ENCODE data around the gene MYH10.

The MYH10 gene

DNA sequence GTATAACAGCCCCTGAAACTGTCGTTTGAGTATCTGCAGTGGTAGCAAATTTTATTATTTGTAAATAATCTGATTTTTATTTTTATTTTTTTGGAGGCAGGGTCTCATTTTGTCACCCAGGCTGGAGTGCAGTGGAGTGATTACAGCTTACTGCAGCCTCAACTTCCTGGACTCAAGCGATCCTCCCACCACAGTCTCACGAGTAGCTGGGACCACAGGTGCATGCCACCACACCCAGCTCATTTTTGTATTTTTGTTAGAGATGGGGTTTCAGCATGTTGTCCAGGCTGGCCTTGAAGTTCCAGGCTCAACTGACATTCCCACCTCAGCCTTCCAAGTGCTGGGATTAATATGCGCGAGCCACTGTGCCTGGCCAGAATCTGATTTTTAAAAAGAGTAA is 192.1 kb downstream of the MYH10 start:
- DNase-seq = no peak

DNA sequence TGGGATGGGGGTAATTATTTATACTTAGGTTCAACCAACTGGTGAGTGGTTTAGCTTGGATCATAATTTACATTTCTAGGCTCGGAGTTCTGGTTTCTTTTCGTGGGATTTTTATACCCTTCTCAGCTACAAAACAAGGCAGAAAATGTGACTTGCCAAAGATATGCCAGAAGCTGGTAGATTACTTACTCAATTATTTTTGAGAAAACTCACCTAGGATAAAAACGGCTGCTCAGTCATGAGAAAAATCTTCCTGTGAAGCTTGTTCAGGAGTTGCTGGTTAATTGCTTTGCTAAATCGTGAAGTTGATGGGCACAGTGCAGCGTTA is 193.7 kb downstream of the MYH10 start:
- DNase-seq = no peak

DNA sequence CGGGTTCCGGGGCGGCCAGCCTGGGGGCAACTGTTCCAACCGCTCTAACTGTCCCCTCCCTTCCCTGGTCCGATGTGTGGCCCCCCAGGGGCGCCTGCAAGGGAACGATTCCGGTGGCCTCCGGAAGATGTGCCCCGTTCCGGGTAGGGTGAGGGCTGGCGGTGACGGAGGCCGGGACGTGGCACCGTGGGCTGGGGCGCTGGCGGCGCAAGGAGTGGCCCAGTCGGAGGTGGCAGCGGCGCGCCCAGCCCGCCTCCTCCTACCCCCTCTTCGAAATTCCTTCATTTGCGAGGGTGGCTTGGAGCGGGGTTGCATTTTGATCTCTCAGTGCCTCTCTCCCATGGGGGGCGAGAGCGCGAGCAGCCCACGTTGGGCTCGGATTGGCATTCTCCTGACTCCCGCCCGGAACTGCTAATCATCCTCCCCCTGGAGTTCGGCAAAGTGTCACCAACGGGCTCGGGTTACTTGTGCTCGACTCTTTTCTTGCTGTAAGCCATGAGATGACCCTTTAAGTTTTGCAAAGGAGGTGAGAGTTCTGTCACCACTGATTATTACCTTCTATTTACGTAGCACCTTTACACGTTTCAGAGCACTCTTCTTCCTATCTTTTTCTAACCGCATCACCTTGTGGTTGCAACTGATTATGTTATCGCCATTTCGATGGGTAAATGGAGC is 194.2 kb downstream of the MYH10 start:
- peak; percentile 22 for DNase-seq

DNA sequence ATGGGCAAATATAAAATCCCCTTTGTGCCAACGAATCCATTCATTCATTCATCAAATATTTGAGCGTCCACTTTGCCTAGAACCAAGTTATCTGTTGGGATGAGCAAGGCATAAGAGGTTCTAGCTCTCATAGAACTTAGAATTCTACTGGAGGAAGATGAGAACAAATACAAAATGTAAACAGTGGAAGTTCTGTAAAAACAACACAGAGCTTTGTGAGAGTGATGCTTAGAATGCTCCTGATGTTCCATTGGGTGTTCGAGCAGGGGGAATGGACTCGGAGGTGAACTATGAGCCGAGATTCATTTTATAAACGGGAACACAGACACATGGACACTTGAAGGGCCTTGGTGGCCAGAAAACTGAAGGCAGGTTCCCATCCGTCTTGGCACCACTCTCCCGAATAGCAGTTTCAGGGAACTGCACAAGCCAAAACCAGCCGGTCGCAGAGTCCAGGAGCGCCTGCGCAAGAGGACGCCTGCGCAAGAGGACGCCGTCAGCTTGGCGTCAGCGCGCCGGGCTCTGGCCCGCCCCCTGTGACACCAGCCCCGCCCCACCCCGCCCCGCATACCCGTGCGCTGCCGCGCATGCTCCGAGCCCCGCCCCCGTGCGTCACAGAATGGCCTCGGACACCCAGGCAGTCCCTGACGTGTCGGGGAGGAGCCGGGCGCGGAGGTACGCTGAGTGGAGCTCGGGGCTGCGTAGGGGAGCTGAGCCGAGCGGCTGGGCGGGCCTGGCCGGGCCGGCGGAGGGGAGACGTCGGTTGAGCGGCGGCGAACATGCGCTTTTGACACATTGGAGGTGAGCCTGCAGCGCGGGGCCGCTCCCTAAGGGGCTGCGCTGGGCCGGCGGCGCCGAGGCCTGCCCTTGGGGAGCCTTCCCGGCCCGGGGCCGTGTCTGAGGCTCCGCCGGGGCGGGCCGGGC is 195.0 kb downstream of the MYH10 start, which contains the start of gene NDEL1:
Gene NDEL1, plus strand, starts transcription at position 640 of the 924 bp plus-strand sequence. CDS start 8,388 bp downstream, outside the sequence.
- peak; percentile 80 for DNase-seq

DNA sequence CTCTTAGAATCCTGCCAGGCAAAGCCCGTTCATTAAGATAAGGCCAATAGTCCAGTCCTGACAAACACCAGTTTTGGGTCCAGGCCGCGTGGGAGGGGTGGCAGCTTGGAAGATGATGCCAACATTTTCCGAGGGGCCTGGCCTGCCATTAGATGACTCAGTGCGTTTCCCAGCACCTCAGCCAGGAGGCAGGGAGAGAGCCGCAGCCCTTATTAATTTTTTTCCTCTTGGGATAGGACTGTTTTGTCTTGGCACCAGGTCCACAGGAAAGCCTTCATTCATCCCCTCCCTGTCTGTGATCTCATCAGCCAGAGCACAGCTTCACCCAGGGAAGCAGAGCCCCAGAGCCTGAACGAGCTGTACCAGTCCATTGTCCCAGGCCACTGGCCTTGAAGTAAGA is 199.6 kb downstream of the MYH10 start:
- no peak for DNase-seq

DNA sequence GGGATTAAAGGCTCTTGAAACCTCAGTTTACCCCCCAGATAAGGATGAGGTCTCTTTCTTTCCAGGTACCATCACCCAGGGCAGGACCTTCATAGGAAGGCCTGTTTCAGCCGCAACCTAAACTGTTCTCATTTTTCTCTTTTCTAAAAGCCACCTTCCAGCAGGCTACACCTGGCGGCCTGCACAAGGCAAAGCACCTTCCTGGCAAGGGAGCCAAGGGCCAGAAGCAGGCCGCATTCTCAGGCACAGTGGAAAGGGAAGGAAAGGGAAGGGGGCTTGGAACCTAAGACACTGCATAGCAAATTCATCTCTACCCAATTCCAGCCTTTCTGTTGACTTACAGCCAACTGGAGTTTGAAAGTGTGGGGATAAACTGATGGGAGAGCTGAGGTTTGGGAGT is 203.7 kb downstream of the MYH10 start:
- DNase-seq = no peak

DNA sequence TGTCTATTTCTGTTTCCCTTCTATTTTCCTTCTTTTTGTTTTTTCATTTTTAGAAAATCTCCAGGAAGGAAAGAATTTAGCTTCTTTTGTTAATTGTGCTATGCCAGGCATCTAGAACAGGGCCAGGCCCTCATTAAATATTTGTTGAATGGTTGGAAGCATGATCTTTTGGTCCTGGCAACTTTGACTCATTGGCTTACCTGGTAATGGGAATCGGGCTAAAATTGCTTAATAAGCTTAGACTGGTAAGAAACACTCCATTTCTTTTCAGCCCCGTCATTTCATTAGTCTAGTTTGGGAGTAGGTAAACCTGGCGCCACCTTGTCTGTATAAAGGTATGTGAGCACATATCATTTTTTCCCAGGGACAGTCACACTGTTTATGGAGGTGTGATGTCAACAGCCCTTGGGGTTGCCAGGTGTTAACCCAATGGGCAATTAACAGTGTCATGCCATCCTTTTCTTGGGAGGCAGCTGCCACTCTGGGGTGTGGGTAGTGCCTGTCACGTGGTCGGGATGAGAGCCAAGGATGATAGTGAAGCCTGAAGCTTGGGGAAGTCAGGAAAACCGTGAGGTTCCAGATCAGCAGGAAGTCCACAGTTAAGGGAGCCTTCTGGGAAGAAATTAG is 204.3 kb downstream of the MYH10 start:
- no peak for DNase-seq
